Erythroblast (primary cell): ENCODE data around the gene LYSMD2.

Source experiments
- GATA1 ChIP-seq: IDR thresholded peaks from 2 replicates; pipeline ENCODE4 v1.6.1; 2011; ENCODE audit warnings: low read depth, mild to moderate bottlenecking, control low read depth, low read length, moderate library complexity
- POLR2A ChIP-seq: IDR thresholded peaks from 2 replicates; pipeline ENCODE4 v1.6.1; 2011; ENCODE audit warnings: mild to moderate bottlenecking, low read length

- TF ChIP-seq POLR2A (no peak), GATA1 (no peak)
Observed at GRCh38 chr15:51751697-51752683, 14.5 kb upstream of the LYSMD2 start.
